GM18520 (cell line): Measurements from ENCODE around the gene HLA-DMB.
A peak's percentile ranks its signal among the peaks of the same experiment; 100 is the strongest.

Source experiments
- ATAC-seq: cut with Tn5 transposase; IDR thresholded peaks from one replicate; pipeline ENCODE4 v1.9.1; 2021; ENCODE audit not compliant: unreplicated experiment

HLA-DMB gene

DNA sequence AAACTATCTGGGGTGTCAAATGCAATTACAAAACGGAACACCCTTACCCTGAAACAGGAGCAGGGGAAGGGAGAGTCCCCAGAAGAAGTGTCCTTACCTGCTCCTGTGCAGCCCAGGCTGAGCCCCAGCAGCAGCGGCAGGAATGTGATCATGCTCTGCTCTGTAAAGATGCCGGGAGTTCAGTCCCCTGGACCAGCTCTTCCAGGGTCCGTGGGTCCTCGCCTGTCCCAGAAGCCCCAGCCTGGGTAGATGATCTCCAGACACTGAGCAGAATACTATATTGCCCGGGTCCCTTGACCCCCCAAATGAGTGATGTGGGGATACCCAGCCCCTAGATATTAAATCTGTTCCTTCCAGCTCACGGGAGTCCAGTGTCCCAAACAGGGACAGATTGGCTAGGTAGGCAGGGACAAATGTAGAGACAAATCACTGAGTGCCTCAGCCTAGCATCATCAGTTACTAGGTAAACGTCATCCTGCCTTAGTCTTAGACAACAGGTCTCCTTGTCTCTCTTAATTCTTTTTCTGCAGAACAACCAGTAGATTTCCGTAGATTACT is at the start of gene HLA-DMB:
HLA-DMB (minus strand) TSS at position 373 of the 558 bp plus-strand sequence; CDS start at position 152, 221 bp downstream.
- peak; percentile 44 for ATAC-seq

GRCh38 chr6:32989368-32989767 is 48.5 kb upstream of the HLA-DMB start:
- no peak for ATAC-seq

- peak; percentile 42 for ATAC-seq
Observed at GRCh38 chr6:32984622-32985389, 44.0 kb upstream of the HLA-DMB start.

GRCh38 chr6:32983964-32984621 is 43.3 kb upstream of the HLA-DMB start:
- ATAC-seq, result no peak

DNA sequence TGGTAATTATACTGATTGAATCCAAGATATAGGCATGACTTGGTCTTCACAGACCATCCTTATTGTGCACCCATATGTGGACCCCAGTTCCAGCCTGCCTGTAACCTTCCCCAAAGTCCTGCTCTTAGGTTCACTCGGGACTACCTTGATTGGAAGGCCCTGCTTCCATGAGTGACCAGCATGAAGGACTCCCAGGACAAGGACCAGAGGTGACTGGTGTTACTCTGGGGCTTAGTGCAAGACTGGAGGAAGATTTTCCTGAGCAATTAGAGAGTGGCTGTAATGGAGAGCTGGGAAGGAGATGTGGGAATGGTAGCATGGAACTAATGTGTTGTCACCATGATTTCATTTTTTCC is 42.6 kb upstream of the HLA-DMB start:
- no peak for ATAC-seq

DNA sequence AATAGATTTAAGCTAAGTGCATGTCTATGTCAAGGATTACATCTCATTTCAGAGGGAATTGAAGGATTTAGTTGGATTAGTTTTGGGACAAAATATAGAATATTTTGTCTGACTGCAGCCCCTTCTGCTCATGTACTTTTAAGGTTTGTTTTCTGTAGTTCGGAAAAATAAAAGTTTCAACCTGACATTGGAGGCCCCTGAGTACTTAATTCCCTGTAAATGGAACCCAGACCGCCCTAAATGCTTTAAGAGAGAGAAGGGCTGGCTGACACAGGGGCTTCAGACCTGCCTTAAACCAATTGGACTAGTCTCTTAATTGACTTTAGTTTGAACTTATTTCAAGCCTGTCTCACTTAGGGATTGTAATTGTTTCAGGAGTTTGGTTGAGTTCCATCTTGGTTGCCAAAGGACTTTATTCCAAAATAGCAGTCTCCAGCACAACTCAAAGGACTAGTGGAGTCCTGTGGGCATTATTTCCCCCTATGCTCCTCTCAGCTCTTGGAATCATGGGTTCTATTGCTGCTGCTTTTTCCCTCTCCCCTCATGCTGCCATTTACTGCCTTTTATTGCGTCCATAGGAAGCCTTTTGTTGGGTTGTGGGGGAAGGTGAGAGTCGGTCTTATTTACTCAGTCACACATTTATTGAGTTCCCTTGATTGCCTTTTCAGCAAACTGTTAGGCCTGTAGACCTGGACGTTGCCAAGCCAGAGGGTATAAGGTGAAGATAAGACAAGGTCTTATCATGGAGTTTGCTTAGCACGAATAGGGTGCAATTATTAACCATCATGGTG is 42.1 kb upstream of the HLA-DMB start:
- ATAC-seq, result no peak

DNA sequence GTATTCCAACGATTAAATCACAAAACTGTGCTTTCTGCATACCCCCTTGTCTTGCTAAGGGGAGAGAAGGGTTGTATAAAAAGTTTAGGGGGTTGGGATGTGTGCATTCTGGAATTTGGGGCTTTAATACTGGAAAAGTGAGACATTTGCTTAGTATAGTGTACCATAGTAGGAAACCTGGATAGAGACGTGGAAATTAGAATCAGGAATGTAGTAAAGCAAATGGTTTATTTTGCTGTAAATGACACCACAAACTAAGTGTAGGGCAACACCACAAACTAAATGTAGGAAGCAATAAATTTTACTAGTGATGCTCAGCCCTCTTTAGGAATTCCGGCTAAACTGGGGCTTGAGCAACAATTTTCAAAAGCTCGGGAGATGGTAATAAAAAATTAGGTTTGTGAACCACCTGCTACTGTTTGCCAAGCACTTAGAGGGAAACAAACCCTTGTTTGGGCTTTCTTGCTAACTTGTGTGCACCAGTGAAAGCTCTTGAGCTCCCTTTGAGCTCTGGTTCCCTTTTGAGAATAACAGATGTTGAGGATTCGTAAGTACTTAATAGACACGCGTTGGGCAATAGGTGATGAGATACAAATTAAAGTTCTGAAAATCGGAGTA is 41.4 kb upstream of the HLA-DMB start:
- ATAC-seq, result no peak

DNA sequence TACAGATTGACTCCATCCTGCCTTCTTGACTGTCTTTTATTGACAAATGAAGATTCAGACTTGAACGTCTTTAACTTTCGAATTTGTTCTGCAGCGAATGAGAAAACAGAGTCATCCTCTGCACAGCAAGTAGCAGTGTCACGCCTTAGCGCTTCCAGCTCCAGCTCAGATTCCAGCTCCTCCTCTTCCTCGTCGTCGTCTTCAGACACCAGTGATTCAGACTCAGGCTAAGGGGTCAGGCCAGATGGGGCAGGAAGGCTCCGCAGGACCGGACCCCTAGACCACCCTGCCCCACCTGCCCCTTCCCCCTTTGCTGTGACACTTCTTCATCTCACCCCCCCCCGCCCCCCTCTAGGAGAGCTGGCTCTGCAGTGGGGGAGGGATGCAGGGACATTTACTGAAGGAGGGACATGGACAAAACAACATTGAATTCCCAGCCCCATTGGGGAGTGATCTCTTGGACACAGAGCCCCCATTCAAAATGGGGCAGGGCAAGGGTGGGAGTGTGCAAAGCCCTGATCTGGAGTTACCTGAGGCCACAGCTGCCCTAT is 39.7 kb upstream of the HLA-DMB start:
- ATAC-seq, result no peak

DNA sequence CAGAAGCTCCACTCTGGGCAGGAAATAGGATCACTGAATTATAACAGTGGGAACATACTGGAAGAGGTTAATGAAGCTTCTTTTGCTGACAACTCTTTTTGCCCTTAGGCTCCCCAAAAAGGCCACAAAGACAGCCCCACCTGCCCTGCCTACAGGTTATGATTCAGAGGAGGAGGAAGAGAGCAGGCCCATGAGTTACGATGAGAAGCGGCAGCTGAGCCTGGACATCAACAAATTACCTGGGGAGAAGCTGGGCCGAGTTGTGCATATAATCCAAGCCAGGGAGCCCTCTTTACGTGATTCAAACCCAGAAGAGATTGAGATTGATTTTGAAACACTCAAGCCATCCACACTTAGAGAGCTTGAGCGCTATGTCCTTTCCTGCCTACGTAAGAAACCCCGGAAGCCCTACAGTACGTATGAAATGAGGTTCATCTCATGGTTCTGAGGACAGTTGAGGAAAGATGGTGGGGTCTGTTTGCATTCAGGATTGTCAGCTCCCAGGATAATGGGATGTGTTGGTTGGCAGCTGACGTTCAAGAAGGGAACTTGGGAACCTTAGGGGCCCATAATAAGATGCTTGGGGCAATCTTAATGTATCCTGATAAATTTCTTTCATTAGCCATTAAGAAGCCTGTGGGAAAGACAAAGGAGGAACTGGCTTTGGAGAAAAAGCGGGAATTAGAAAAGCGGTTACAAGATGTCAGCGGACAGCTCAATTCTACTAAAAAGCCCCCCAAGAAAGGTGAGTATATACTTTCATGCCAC is 39.1 kb upstream of the HLA-DMB start:
- no peak for ATAC-seq

- ATAC-seq, result no peak
Observed at GRCh38 chr6:32977953-32978324, 37.1 kb upstream of the HLA-DMB start.

- no peak for ATAC-seq
Observed at GRCh38 chr6:32977272-32977952, 36.6 kb upstream of the HLA-DMB start.

DNA sequence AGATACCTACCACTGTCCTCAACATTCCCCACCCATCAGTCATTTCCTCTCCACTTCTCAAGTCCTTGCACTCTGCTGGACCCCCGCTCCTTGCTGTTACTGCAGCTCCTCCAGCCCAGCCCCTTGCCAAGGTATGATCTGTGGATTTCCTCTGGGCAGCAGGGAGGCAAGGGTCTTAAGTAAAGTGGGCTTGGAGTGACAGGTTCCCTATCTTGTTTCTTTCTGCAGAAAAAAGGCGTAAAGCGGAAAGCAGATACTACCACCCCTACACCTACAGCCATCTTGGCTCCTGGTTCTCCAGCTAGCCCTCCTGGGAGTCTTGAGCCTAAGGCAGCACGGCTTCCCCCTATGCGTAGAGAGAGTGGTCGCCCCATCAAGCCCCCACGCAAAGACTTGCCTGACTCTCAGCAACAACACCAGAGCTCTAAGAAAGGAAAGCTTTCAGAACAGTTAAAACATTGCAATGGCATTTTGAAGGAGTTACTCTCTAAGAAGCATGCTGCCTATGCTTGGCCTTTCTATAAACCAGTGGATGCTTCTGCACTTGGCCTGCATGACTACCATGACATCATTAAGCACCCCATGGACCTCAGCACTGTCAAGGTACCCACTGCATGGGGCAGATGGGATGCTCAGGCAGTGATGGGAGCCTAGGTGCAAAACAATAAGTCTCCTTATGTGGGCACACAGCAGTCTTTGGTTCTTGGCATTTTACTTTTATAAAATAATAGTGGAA is 35.7 kb upstream of the HLA-DMB start:
- no peak for ATAC-seq

DNA sequence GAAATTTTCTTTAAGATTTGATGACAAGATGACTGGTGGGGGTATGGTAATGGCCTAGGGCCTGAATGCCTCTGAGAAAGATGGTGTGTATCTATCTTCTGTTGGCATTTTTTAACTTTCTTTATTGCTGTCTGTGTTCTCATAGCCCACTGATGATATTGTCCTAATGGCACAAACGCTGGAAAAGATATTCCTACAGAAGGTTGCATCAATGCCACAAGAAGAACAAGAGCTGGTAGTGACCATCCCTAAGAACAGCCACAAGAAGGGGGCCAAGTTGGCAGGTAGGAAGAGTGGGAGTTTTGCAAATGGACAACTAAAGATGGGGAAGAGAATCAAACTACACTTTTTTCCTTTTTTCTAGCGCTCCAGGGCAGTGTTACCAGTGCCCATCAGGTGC is 35.1 kb upstream of the HLA-DMB start:
- no peak for ATAC-seq

GRCh38 chr6:32974541-32975308 is 33.9 kb upstream of the HLA-DMB start:
- no peak for ATAC-seq

DNA sequence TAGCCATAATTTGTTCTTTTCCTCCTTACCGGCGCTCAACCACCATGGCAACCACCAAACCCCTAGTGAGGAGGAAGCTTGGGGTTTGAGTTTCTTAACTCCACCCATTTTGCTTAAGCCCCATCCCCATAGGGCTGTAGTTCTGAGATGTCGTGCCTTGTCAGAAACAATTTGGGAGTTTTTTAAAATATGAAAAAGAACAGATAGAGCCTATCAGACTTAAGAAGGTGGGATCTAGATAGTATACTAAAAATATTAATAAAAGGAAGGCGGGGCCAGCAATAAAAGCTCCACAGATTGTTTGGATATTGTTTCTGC is 33.1 kb upstream of the HLA-DMB start:
- ATAC-seq, result no peak

DNA sequence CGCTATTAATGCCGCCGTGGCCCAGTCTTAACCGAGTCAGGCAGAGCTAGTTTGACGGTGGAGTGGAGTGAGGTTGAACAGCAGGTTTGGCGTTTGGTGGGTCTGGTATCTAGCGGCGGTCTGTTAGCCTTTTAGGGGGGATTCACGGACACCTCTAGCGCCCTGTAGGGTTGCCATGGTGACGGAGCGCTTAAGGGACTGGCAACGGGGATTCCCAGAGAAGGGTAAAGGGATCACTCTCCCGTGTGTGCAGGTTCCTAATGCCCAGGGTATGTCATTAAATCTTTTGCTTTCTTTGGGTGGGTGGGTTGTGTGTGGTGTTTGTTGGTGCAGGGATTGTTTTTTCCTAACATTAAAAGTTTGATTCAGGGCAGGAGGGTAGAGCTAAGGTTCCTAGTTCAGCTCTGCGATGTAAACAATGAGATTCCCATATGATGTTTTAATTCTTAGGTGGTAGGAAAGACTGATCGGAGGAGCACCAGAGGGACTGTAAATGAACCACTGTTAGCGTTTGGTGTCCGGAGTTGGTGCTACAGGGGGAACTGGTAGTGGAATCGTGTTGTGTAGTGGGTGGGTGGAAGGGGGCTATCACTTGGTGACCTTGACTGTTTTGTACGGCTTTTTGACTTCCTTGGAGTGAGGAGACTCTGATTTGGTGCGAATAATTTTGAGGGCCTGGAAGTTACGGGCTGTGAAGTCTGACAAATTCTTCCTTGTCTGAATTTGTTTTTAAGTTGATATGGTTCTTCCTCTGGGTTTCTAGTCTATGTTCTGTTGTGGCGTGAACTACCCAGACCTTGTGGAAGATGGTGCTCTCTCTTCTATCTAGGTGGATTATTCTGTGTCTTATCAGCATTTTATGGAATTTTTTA is 32.6 kb upstream of the HLA-DMB start:
- ATAC-seq, result no peak
